ENCODE results near the gene DNAH17. TPM values are rescaled to one million over a fixed set of nuclear protein-coding genes. Genes with fewer than 3 reads are reported as not detected.

Gene DNAH17
- total RNA-seq, 1 experiment from 2014 or later: 0.18 TPM

- in situ Hi-C loops (cut with HindIII; ENCODE audit: low pct_unique_long_range_greater_than_20kb, low sequenced_read_pairs): no loop called here
Observed at GRCh38 chr17:78605429-78605828, 28.2 kb upstream of the DNAH17 start.

GRCh38 chr17:78602246-78602645 is 25.1 kb upstream of the DNAH17 start:
- no peaks in the 10 kb centered on the region for H3K27me3 ChIP-seq (ENCODE audit: control insufficient read depth, insufficient read depth, low read length)
- no peak overlapping the region for H3K4me3 ChIP-seq (ENCODE audit: low read depth in 2 of 2, low read length in 2 of 2)
- no peaks in the 10 kb centered on the region for H3K9me3 ChIP-seq (ENCODE audit: control insufficient read depth, insufficient read depth, low read depth, low read length)
- CTCF ChIA-PET: no interaction called here
- no peak for ATAC-seq
- in situ Hi-C loops (cut with HindIII; ENCODE audit: low pct_unique_long_range_greater_than_20kb, low sequenced_read_pairs): no loop called here
- no peak overlapping the region for H3K27ac ChIP-seq (ENCODE audit: low read length)
- no peak for DNase-seq (ENCODE audit: low read depth, low spot score)
- POLR2A ChIA-PET: interaction anchor here (0.5 kb wide), 1 partner anchor 10 kb away, joined by 6 read pairs; no protein-coding TSS in a partner anchor
- no peaks in the 10 kb centered on the region for H3K36me3 ChIP-seq (ENCODE audit: control insufficient read depth, insufficient read depth, low read length)
- TF ChIP-seq POLR2AphosphoS5 (IDR thresholded peaks at IDR 0.05; ENCODE audit: low read depth, low read length) (no peak), CTCF (IDR thresholded peaks at IDR 0.05) (no peak), REST (IDR thresholded peaks at IDR 0.05; ENCODE audit: insufficient read depth in 1 of 2, low read depth in 2 of 2, low read length in 1 of 2) (no peak), SIN3A (IDR thresholded peaks at IDR 0.05; ENCODE audit: borderline replicate concordance, insufficient read depth, low read depth, low read length) (no peak), TCF7L2 (IDR thresholded peaks at IDR 0.05; ENCODE audit: low read depth, low read length) (no peak)
- no TSS peak for BruUV-seq (replicated peaks)
- H3K4me1 ChIP-seq (ENCODE audit: control insufficient read depth, insufficient read depth, low read length): peaks cover 5% of the 10 kb centered on the region; the same call in 1 of the 2 replicates
- intact Hi-C loops (cut with micrococcal nuclease; ENCODE audit: unreplicated experiment): no loop called here

More at GRCh38 chr17:78605429-78605828, 28.2 kb upstream of the DNAH17 start:
- H3K36me3 ChIP-seq (ENCODE audit: control insufficient read depth, insufficient read depth, low read length): no peaks in the 10 kb centered on the region
- ChIA-PET CTCF (interaction anchor here (0.5 kb wide), 1 partner anchor 53 kb away, joined by 4 read pairs; no protein-coding TSS in a partner anchor), POLR2A (interaction anchor here (0.6 kb wide), 1 partner anchor 62 kb away, joined by 7 read pairs; no protein-coding TSS in a partner anchor)
- BruUV-seq (replicated peaks): no TSS peak
- intact Hi-C loops (cut with micrococcal nuclease; ENCODE audit: unreplicated experiment): loop anchor here (2.0 kb wide), 1 partner anchor 109 kb away; no protein-coding TSS in a partner anchor
- no peak for TF ChIP-seq TCF7L2 (IDR thresholded peaks at IDR 0.05; ENCODE audit: low read depth, low read length)
- TF ChIP-seq REST (IDR thresholded peaks at IDR 0.05; ENCODE audit: insufficient read depth in 1 of 2, low read depth in 2 of 2, low read length in 1 of 2): no peak
- no peak for TF ChIP-seq SIN3A (IDR thresholded peaks at IDR 0.05; ENCODE audit: borderline replicate concordance, insufficient read depth, low read depth, low read length)
- TF ChIP-seq CTCF (IDR thresholded peaks at IDR 0.05): no peak
- no peak overlapping the region for H3K4me3 ChIP-seq (ENCODE audit: low read depth in 2 of 2, low read length in 2 of 2)
- no peaks in the 10 kb centered on the region for H3K27me3 ChIP-seq (ENCODE audit: control insufficient read depth, insufficient read depth, low read length)
- H3K9me3 ChIP-seq (ENCODE audit: control insufficient read depth, insufficient read depth, low read depth, low read length): no peaks in the 10 kb centered on the region
- H3K4me1 ChIP-seq (ENCODE audit: control insufficient read depth, insufficient read depth, low read length): peaks cover 4% of the 10 kb centered on the region; the same call in 1 of the 2 replicates
- no peak for DNase-seq (ENCODE audit: low read depth, low spot score)
- no peak overlapping the region for H3K27ac ChIP-seq (ENCODE audit: low read length)
- ATAC-seq: no peak
